ENCODE measurements around the gene BCL2L12. TPM values are rescaled to one million over a fixed set of nuclear protein-coding genes. Genes with fewer than 3 reads are reported as not detected.

The BCL2L12 gene
- total RNA-seq, 5 donors from 2014 or later (not counting 1 experiment from before 2014, with no cell fraction given) = 15.6 to 26.6 (median 24.1) TPM

- H3K27ac Mint-ChIP-seq = peak overlapping the region; percentile 97 to 100
- H3K36me3 ChIP-seq (ENCODE audit: control insufficient read depth in 2 of 2, extremely low read depth in 1 of 2, insufficient read depth in 1 of 2, low read length in 1 of 2) = peaks cover under 1 to 10% of the 10 kb centered on the region in 2 donors
- H3K4me3 ChIP-seq (ENCODE audit: control insufficient read depth in 1 of 2, extremely low read depth in 1 of 2, low read length in 1 of 2) = peak overlapping the region; percentile 88 to 97
- peaks cover 5% of the 10 kb centered on the region for H3K36me3 Mint-ChIP-seq
- H3K27me3 Mint-ChIP-seq = no peaks in the 10 kb centered on the region
- H3K27ac ChIP-seq (ENCODE audit: low read length) = peak overlapping the region; percentile 99
- ChIA-PET CTCF (interaction anchor here (0.5 to 3.4 kb wide), 11 partner anchors 9 to 1067 kb away, joined by 3 to 26 read pairs (median 4); partner anchors contain the start of genes GYS1 (in 1 of the 2), RRAS (in 1 of the 2), RUVBL2 (in 1 of the 2) and SCAF1 (in 1 of the 2)), POLR2A (interaction anchor here in 1 of 2 donors (0.5 to 1.9 kb wide), 5 partner anchors 12 to 242 kb away, joined by 3 to 10 read pairs (median 5); partner anchors contain the start of genes RCN3 and RRAS)
- DNase-seq (peak; percentile 93 to 100 (median 96)), ATAC-seq (replicated peaks in 1 of 4) (peak; percentile 76 to 78 (median 78))
- WGBS (ENCODE audit: insufficient coverage) = under 1% methylated on average over 26 of the region's 34 CpGs
- no peaks in the 10 kb centered on the region for H3K9me3 Mint-ChIP-seq
- H3K4me3 Mint-ChIP-seq = peak overlapping the region; percentile 94 to 100 (median 97)
- H3K4me1 Mint-ChIP-seq = peaks cover 36 to 51% (median 43%) of the 10 kb centered on the region in 3 donors
- no peaks in the 10 kb centered on the region for H3K27me3 ChIP-seq (replicated peaks in 1 of 2; ENCODE audit: control insufficient read depth in 2 of 2, extremely low read depth in 1 of 2, insufficient read depth in 2 of 2, low read length in 1 of 2)
- no peaks in the 10 kb centered on the region for H3K9me3 ChIP-seq
- H3K4me1 ChIP-seq (ENCODE audit: control insufficient read depth in 1 of 2, extremely low read depth in 1 of 2, insufficient read depth in 2 of 2, low read length in 2 of 2) = peaks cover 4 to 54% of the 10 kb centered on the region in 2 experiments
Measured at GRCh38 chr19:49676784-49677230, 11.1 kb downstream of the BCL2L12 start.

DNA sequence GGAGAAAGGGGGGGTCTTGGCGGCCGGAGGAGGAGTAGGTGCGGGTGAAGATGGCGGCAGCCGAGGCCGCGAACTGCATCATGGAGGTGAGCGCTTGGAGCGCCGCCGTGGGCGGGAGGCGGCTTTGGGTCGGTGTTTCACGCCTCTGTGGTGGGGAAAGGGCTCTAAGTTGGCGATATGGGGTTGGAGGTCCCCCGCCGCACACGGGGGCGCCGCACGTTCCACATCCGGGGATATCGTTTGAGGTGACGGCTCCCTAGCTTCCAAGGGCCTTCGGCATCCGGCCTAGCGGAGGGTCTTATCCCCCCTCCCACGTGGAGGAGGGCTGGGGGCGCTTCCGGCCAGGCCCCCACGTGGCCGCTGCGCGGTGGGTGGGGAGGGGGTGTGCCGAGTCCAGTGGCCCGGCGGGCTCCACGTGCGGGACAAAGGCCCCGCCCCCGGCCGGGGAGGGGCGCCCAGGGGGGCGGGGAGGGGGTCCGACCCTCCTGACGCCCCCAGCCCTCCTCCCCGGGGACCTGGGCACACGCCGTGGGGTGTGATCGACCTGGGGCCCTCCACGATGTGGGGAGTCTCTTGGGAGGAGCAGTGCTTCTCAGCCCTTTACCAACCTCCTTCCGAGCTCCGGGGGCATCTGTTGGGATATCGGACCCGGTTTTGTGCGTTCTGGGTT is 11.6 kb downstream of the BCL2L12 start, which contains the start of gene PRMT1:
TSS of gene PRMT1 (plus strand) at position 41 of the 670 bp plus-strand sequence. CDS start at position 51, 10 bp downstream.
- peaks cover 31 to 46% (median 38%) of the 10 kb centered on the region in 3 donors for H3K4me1 Mint-ChIP-seq

DNA sequence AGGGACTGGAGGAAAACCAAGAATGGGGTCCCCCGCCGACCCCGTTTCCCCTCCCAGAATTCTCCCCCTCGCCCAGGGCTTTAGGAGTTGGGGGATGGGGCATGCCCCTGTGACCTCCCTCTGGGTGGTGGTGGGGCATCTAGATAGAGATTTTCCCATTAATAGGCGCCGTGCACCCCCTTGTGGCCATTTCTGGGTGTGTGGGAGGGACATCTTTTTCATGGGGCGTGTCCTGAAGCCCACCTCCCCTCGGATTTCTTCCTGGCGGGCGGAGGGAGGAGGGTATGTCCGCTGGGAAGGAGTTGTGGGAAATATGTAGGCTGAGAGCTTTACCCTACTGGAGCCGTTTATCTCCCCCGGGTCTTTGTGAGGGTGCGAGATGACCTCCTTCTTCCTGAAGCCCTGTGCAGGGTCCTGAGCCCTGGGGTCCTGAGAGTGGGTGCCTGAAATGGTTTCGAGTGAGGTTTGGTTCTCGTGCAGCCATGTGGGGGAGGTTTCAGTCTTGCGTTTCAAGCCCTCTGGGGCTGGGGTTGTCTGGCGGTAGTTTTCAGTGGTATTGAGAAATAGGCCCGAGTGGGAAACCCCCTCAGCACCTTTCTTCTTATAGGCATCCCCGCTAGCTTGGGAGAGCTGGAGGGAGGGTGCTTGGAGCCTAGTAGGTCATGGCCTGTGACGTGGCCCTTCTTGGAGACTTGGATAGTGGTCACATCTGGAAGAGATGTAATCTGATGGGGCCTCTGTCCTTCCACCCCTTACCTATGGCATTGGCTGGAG is 12.4 kb downstream of the BCL2L12 start:
- peak overlapping the region; percentile 99 for H3K27ac ChIP-seq (ENCODE audit: low read length)
- ATAC-seq (replicated peaks in 1 of 4) = peak in 3 of 4 experiments; percentile 7 to 29 (median 17)

More for the DNA sequence above, 11.6 kb downstream of the BCL2L12 start, which contains the start of gene PRMT1:
- no peaks in the 10 kb centered on the region for H3K27me3 ChIP-seq (replicated peaks in 1 of 2; ENCODE audit: control insufficient read depth in 2 of 2, extremely low read depth in 1 of 2, insufficient read depth in 2 of 2, low read length in 1 of 2)
- peak within 1 kb of the TSS; percentile 99 for H3K27ac ChIP-seq (ENCODE audit: low read length)
- H3K9me3 ChIP-seq = no peaks in the 10 kb centered on the region
- H3K36me3 Mint-ChIP-seq = peaks cover 9% of the 10 kb centered on the region
- ChIA-PET CTCF (interaction anchor here (0.6 to 3.4 kb wide), 5 partner anchors 9 to 580 kb away, joined by 4 to 26 read pairs (median 5); partner anchors contain the start of gene RRAS (in 1 of the 2)), POLR2A (interaction anchor here in 1 of 2 donors (0.6 kb wide), 1 partner anchor 242 kb away, joined by 3 read pairs; no protein-coding TSS in a partner anchor)
- H3K27me3 Mint-ChIP-seq = no peaks in the 10 kb centered on the region
- DNase-seq (peak in 33 of 35 experiments; percentile 24 to 69 (median 57)), ATAC-seq (replicated peaks in 1 of 4) (peak; percentile 3 to 23 (median 7))
- peak within 1 kb of the TSS; percentile 97 to 100 for H3K27ac Mint-ChIP-seq
- H3K4me3 Mint-ChIP-seq = peak within 1 kb of the TSS; percentile 94 to 100 (median 97)
- 0% methylated on average over 13 of the region's 57 CpGs for WGBS (ENCODE audit: insufficient coverage)
- peaks cover 0 to 15% of the 10 kb centered on the region in 2 donors for H3K36me3 ChIP-seq (ENCODE audit: control insufficient read depth in 2 of 2, extremely low read depth in 1 of 2, insufficient read depth in 1 of 2, low read length in 1 of 2)
- H3K4me1 ChIP-seq (ENCODE audit: control insufficient read depth in 1 of 2, extremely low read depth in 1 of 2, insufficient read depth in 2 of 2, low read length in 2 of 2) = peaks cover 4 to 52% of the 10 kb centered on the region in 2 experiments
- H3K4me3 ChIP-seq (ENCODE audit: control insufficient read depth in 1 of 2, extremely low read depth in 1 of 2, low read length in 1 of 2) = peak within 1 kb of the TSS; percentile 88 to 97
- H3K9me3 Mint-ChIP-seq = no peaks in the 10 kb centered on the region

DNA sequence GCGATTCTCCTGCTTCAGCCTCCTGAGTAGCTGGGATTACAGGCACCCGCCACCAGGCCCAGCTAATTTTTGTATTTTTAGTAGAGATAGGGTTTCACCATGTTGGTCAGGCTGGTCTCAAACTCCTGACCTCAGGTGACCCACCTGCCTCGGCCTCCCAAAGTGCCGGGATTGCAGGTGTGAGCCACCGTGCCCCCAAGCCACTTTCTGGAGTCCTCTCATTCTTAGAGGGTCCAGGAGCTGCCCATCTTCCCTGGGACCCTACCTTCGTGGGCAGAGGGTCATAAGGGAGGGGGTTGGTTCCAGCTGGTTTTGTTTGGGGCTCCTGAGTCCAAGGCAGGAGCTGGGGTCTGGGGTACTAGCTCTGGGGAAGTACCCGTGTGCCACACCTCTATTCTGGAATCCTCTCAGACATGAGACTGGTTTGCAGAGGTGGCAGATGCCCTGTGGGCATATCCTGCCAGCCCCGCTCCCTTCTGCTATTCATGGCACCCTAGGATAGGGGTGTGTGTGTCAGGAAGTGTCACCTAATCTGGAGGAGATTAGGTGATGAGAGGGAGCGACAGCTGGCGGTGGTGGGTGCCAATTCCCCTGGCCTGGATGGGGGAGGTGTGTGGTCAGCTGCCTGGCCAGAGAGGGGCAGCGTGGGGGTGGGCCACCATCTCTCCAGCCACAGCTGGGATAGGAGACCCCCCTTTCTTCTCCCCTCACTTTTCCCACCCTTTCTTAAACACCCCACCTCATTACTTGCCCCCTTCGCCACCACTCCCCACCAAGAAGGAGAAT is 13.4 kb downstream of the BCL2L12 start:
- ATAC-seq (replicated peaks in 1 of 4) (no peak), DNase-seq (no peak)
- peak overlapping the region; percentile 38 for H3K27ac ChIP-seq (ENCODE audit: low read length)

More for the DNA sequence above, 12.4 kb downstream of the BCL2L12 start:
- H3K4me3 Mint-ChIP-seq = peak overlapping the region; percentile 81 to 94 (median 84)
- Histone ChIP-seq H3K4me1 (ENCODE audit: control insufficient read depth in 1 of 2, extremely low read depth in 1 of 2, insufficient read depth in 2 of 2, low read length in 2 of 2) (peaks cover 4 to 50% of the 10 kb centered on the region in 2 experiments), H3K9me3 (no peaks in the 10 kb centered on the region), H3K27me3 (replicated peaks in 1 of 2; ENCODE audit: control insufficient read depth in 2 of 2, extremely low read depth in 1 of 2, insufficient read depth in 2 of 2, low read length in 1 of 2) (no peaks in the 10 kb centered on the region), H3K4me3 (ENCODE audit: control insufficient read depth in 1 of 2, extremely low read depth in 1 of 2, low read length in 1 of 2) (peak overlapping the region; percentile 88 to 97), H3K36me3 (ENCODE audit: control insufficient read depth in 2 of 2, extremely low read depth in 1 of 2, insufficient read depth in 1 of 2, low read length in 1 of 2) (peaks cover 0 to 20% of the 10 kb centered on the region in 2 donors)
- H3K36me3 Mint-ChIP-seq = peaks cover 11% of the 10 kb centered on the region
- CTCF ChIA-PET = interaction anchor here (0.6 to 3.4 kb wide), 6 partner anchors 38 to 580 kb away, joined by 3 to 26 read pairs (median 4); partner anchors contain the start of gene RRAS (in 1 of the 2)
- H3K27ac Mint-ChIP-seq = peak overlapping the region; percentile 91 to 93
- peak; percentile 57 to 89 (median 75) for DNase-seq
- H3K4me1 Mint-ChIP-seq = peaks cover 30 to 44% (median 39%) of the 10 kb centered on the region in 3 donors
- WGBS (ENCODE audit: insufficient coverage) = 0% methylated on average over 9 of the region's 21 CpGs
- no peaks in the 10 kb centered on the region for H3K9me3 Mint-ChIP-seq
- POLR2A ChIA-PET = no interaction called here
- H3K27me3 Mint-ChIP-seq = no peaks in the 10 kb centered on the region

DNA sequence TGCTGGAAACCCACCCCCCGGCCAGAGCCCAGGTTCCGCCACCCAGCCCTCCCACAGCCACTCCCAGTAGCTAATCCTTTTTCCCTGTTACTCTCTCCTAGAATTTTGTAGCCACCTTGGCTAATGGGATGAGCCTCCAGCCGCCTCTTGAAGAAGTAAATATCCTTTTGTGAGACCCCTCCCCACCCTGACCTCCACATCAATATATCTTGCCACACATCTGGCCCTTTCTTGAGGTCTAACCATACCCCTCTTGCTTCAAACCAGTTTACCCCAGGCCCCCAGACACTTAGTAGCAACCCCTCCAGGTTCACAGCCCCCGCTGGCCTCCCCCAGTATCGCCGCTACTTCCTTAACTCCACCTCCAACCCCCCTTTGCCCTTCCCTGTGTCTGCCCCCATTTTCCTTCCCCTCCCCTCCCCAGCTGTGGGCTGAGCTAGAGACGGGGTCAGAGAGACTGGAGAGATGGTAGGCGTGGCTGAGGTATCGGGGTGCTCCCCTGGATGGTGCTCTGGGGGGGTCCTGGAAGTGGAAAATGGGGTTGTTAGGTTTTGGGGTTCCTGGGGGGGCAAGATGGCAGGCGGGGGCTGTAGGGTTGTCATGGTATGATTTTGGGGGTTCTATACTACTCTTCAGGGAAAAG is 14.2 kb downstream of the BCL2L12 start:
- no peaks in the 10 kb centered on the region for H3K9me3 ChIP-seq
- H3K27ac ChIP-seq (ENCODE audit: low read length) = peak overlapping the region; percentile 62
- peak overlapping the region in 1 of 3 donors; percentile 94 for H3K4me3 Mint-ChIP-seq
- ChIA-PET CTCF (interaction anchor here in 1 of 2 donors (0.6 to 1.2 kb wide), 4 partner anchors 12 to 197 kb away, joined by 3 to 5 read pairs (median 3); partner anchors contain the start of genes BCL2L12 and IRF3), POLR2A (interaction anchor here in 1 of 2 donors (0.6 kb wide), 2 partner anchors 40 to 454 kb away, joined by 5 to 9 read pairs; partner anchors contain the start of gene RRAS)
- H3K36me3 ChIP-seq (ENCODE audit: control insufficient read depth in 2 of 2, extremely low read depth in 1 of 2, insufficient read depth in 1 of 2, low read length in 1 of 2) = peaks cover 8 to 36% of the 10 kb centered on the region in 2 donors
- no peaks in the 10 kb centered on the region for H3K27me3 ChIP-seq (replicated peaks in 1 of 2; ENCODE audit: control insufficient read depth in 2 of 2, extremely low read depth in 1 of 2, insufficient read depth in 2 of 2, low read length in 1 of 2)
- H3K4me3 ChIP-seq (ENCODE audit: control insufficient read depth in 1 of 2, extremely low read depth in 1 of 2, low read length in 1 of 2) = no peak overlapping the region
- no peak for ATAC-seq (replicated peaks in 1 of 4)
- H3K27ac Mint-ChIP-seq = peak overlapping the region; percentile 58 to 74
- 87% methylated on average over 4 of the region's 10 CpGs for WGBS (ENCODE audit: insufficient coverage)
- no peaks in the 10 kb centered on the region for H3K27me3 Mint-ChIP-seq
- H3K4me1 Mint-ChIP-seq = peaks cover 30 to 44% (median 36%) of the 10 kb centered on the region in 3 donors
- H3K36me3 Mint-ChIP-seq = peaks cover 19% of the 10 kb centered on the region
- H3K9me3 Mint-ChIP-seq = no peaks in the 10 kb centered on the region
- H3K4me1 ChIP-seq (ENCODE audit: control insufficient read depth in 1 of 2, extremely low read depth in 1 of 2, insufficient read depth in 2 of 2, low read length in 2 of 2) = peaks cover 4 to 56% of the 10 kb centered on the region in 2 experiments
- no peak for DNase-seq

More for the DNA sequence above, 13.4 kb downstream of the BCL2L12 start:
- H3K9me3 Mint-ChIP-seq = no peaks in the 10 kb centered on the region
- peak overlapping the region in 1 of 2 donors; percentile 91 for H3K27ac Mint-ChIP-seq
- no peak overlapping the region for H3K4me3 ChIP-seq (ENCODE audit: control insufficient read depth in 1 of 2, extremely low read depth in 1 of 2, low read length in 1 of 2)
- no peaks in the 10 kb centered on the region for H3K27me3 ChIP-seq (replicated peaks in 1 of 2; ENCODE audit: control insufficient read depth in 2 of 2, extremely low read depth in 1 of 2, insufficient read depth in 2 of 2, low read length in 1 of 2)
- no peaks in the 10 kb centered on the region for H3K9me3 ChIP-seq
- H3K36me3 ChIP-seq (ENCODE audit: control insufficient read depth in 2 of 2, extremely low read depth in 1 of 2, insufficient read depth in 1 of 2, low read length in 1 of 2) = peaks cover 7 to 29% of the 10 kb centered on the region in 2 donors
- CTCF ChIA-PET = interaction anchor here in 1 of 2 donors (0.7 to 1.4 kb wide), 6 partner anchors 14 to 174 kb away, joined by 3 to 5 read pairs (median 4); partner anchors contain the start of genes BCL2L12 and IRF3
- POLR2A ChIA-PET = no interaction called here
- H3K4me1 ChIP-seq (ENCODE audit: control insufficient read depth in 1 of 2, extremely low read depth in 1 of 2, insufficient read depth in 2 of 2, low read length in 2 of 2) = peaks cover 4 to 53% of the 10 kb centered on the region in 2 experiments
- WGBS (ENCODE audit: insufficient coverage) = 74% methylated on average over 5 of the region's 12 CpGs
- H3K36me3 Mint-ChIP-seq = peaks cover 17% of the 10 kb centered on the region
- H3K27me3 Mint-ChIP-seq = no peaks in the 10 kb centered on the region
- H3K4me3 Mint-ChIP-seq = peak overlapping the region in 1 of 3 donors; percentile 94
- H3K4me1 Mint-ChIP-seq = peaks cover 30 to 44% (median 36%) of the 10 kb centered on the region in 3 donors

Measured in T-cell (primary cell).